ENCODE data around the gene PRTN3.

- TF ChIP-seq CTCF (IDR thresholded peaks at IDR 0.05 in 2 of 3, conservative IDR thresholded peaks at IDR 0.05 in 1 of 3; ENCODE audit: borderline replicate concordance in 1 of 3, insufficient read depth in 1 of 3, low read depth in 2 of 3, low read length in 2 of 3) (no peak), SP1 (IDR thresholded peaks at IDR 0.05; ENCODE audit: low read depth) (no peak), POLR2A (IDR thresholded peaks at IDR 0.05; ENCODE audit: borderline replicate concordance, extremely low read depth, insufficient read depth, insufficient read length) (no peak), YY1 (IDR thresholded peaks at IDR 0.05; ENCODE audit: extremely low read depth, insufficient replicate concordance, low read depth, low read length) (no peak), POLR2AphosphoS5 (IDR thresholded peaks at IDR 0.05; ENCODE audit: low read depth, low read length) (no peak), CEBPB (IDR thresholded peaks at IDR 0.05; ENCODE audit: low read depth) (no peak), EZH2 (IDR thresholded peaks at IDR 0.05) (no peak)
Observed at GRCh38 chr19:882871-883497, 42.2 kb downstream of the PRTN3 start.

All from HCT116 (cell line).